ENCODE measurements around the gene JADE2.

Gene JADE2

DNA sequence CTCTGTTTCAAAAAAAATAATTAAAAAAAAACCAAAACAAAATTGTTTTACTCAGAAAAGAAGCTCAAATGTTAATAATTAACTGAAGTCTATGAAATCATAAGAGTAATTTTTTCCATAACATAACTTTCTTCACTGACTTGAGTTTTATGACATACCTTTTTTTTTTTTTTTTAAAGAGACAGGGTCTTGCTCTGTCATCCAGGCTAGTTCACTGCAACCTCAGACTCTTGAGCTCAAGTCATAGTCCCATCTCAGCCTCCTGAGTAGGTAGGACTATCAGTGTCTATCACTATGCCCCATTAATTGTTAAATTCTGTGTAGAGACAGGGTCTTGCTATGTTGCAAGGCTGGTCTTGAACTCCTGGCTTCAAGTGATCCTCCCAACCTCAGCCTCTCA lies 85.3 kb downstream of the JADE2 start:
- peaks cover 2% of the 10 kb centered on the region for H3K36me3 ChIP-seq (ENCODE audit: insufficient read depth)

GRCh38 chr5:134611515-134611914 lies 86.0 kb downstream of the JADE2 start:
- Histone ChIP-seq H2AFZ (ENCODE audit: low read depth) (no peak overlapping the region), H3K27me3 (ENCODE audit: insufficient read depth, low read depth) (no peaks in the 10 kb centered on the region), H3K4me2 (no peak overlapping the region), H4K20me1 (ENCODE audit: insufficient read depth) (no peaks in the 10 kb centered on the region), H3K4me1 (ENCODE audit: low read depth, poor library complexity, severe bottlenecking) (peaks cover 58% of the 10 kb centered on the region), H3K9ac (no peak overlapping the region), H3K36me3 (ENCODE audit: insufficient read depth) (peaks cover 2% of the 10 kb centered on the region), H3K79me2 (ENCODE audit: insufficient read depth, low read depth) (no peaks in the 10 kb centered on the region; the same call in 1 of the 2 replicates), H3K27ac (no peak overlapping the region), H3K4me3 (IDR thresholded peaks at IDR 0.05; ENCODE audit: insufficient read depth, low read depth, low read length) (no peak overlapping the region)
- TF ChIP-seq, protein P1, sequence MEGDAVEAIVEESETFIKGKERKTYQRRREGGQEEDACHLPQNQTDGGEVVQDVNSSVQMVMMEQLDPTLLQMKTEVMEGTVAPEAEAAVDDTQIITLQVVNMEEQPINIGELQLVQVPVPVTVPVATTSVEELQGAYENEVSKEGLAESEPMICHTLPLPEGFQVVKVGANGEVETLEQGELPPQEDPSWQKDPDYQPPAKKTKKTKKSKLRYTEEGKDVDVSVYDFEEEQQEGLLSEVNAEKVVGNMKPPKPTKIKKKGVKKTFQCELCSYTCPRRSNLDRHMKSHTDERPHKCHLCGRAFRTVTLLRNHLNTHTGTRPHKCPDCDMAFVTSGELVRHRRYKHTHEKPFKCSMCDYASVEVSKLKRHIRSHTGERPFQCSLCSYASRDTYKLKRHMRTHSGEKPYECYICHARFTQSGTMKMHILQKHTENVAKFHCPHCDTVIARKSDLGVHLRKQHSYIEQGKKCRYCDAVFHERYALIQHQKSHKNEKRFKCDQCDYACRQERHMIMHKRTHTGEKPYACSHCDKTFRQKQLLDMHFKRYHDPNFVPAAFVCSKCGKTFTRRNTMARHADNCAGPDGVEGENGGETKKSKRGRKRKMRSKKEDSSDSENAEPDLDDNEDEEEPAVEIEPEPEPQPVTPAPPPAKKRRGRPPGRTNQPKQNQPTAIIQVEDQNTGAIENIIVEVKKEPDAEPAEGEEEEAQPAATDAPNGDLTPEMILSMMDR (conservative IDR thresholded peaks at IDR 0.05; ENCODE audit: low read depth, low read length): no peak

More for the DNA sequence above, 85.3 kb downstream of the JADE2 start:
- H3K27me3 ChIP-seq (ENCODE audit: insufficient read depth, low read depth): no peaks in the 10 kb centered on the region
- H3K4me1 ChIP-seq (ENCODE audit: low read depth, poor library complexity, severe bottlenecking): peaks cover 66% of the 10 kb centered on the region
- H3K79me2 ChIP-seq (ENCODE audit: insufficient read depth, low read depth): no peaks in the 10 kb centered on the region; the same call in 1 of the 2 replicates
- no peak overlapping the region for H3K9ac ChIP-seq
- H3K4me2 ChIP-seq: peak overlapping the region; percentile 50; the same call in 1 of the 2 replicates
- TF ChIP-seq, protein P1 (conservative IDR thresholded peaks at IDR 0.05; ENCODE audit: low read depth, low read length): no peak
- peak overlapping the region; percentile 80; the same call in 1 of the 2 replicates for H3K27ac ChIP-seq
- no peak overlapping the region for H3K4me3 ChIP-seq (IDR thresholded peaks at IDR 0.05; ENCODE audit: insufficient read depth, low read depth, low read length)
- H2AFZ ChIP-seq (ENCODE audit: low read depth): no peak overlapping the region
- H4K20me1 ChIP-seq (ENCODE audit: insufficient read depth): no peaks in the 10 kb centered on the region

- no peak overlapping the region for H3K9ac ChIP-seq
- H3K4me3 ChIP-seq (IDR thresholded peaks at IDR 0.05; ENCODE audit: insufficient read depth, low read depth, low read length): no peak overlapping the region
- TF ChIP-seq, protein P1 (conservative IDR thresholded peaks at IDR 0.05; ENCODE audit: low read depth, low read length): no peak
- no peak overlapping the region for H3K27ac ChIP-seq
- H3K79me2 ChIP-seq (ENCODE audit: insufficient read depth, low read depth): 0 out of 2 replicates have a peak, but pooled peaks cover 4% of the 10 kb centered on the region
- H3K4me2 ChIP-seq: no peak overlapping the region
- H4K20me1 ChIP-seq (ENCODE audit: insufficient read depth): no peaks in the 10 kb centered on the region
- H3K4me1 ChIP-seq (ENCODE audit: low read depth, poor library complexity, severe bottlenecking): peaks cover 28% of the 10 kb centered on the region
- H3K36me3 ChIP-seq (ENCODE audit: insufficient read depth): peaks cover 2% of the 10 kb centered on the region; the same call in 1 of the 2 replicates
- H2AFZ ChIP-seq (ENCODE audit: low read depth): no peak overlapping the region
- no peaks in the 10 kb centered on the region for H3K27me3 ChIP-seq (ENCODE audit: insufficient read depth, low read depth)
Observed at GRCh38 chr5:134614450-134615085, 89.1 kb downstream of the JADE2 start.

DNA sequence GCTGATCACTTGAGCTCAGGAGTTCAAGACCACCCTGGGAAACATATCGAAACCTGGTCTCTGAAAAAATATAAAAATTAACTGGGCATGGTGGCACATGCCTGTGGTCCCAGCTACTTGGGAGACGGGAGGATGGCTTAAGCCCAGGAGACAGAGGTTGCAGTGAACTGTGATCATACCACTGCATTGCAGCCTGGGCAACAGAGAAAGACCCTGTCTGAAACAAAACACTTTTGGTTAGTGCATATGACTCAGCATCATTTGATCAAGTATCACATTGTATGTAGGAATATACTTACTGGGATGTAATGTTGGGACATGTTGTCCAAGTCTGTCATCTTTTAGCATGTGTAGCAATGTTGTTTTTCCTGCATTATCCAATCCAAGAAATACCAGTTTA lies 95.2 kb downstream of the JADE2 start:
- TF ChIP-seq, protein P1 (conservative IDR thresholded peaks at IDR 0.05; ENCODE audit: low read depth, low read length): no peak
- Histone ChIP-seq H3K4me3 (IDR thresholded peaks at IDR 0.05; ENCODE audit: insufficient read depth, low read depth, low read length) (no peak overlapping the region), H3K79me2 (ENCODE audit: insufficient read depth, low read depth) (peaks cover 10% of the 10 kb centered on the region; the same call in 1 of the 2 replicates), H3K4me1 (ENCODE audit: low read depth, poor library complexity, severe bottlenecking) (peaks cover 13% of the 10 kb centered on the region), H3K4me2 (no peak overlapping the region), H4K20me1 (ENCODE audit: insufficient read depth) (no peaks in the 10 kb centered on the region; the same call in 1 of the 2 replicates), H3K36me3 (ENCODE audit: insufficient read depth) (no peaks in the 10 kb centered on the region; the same call in 1 of the 2 replicates), H2AFZ (ENCODE audit: low read depth) (no peak overlapping the region), H3K9ac (no peak overlapping the region), H3K27me3 (ENCODE audit: insufficient read depth, low read depth) (no peaks in the 10 kb centered on the region), H3K27ac (no peak overlapping the region)

Measured in KMS-11 (cell line).